AG04450 (cell line): ENCODE data around the gene KLF9. TPM values are rescaled to one million over a fixed set of nuclear protein-coding genes. Genes with fewer than 3 reads are reported as not detected.
A peak's percentile ranks its signal among the peaks of the same experiment; 100 is the strongest.

Source experiments
- CTCF ChIA-PET: fragments of 300-600, 350-600 bp; formaldehyde crosslinking; extraction: SDS; loops from one replicate; lab custom pipeline; 2022; ENCODE audit warnings: antibody characterized with exemption, inconsistent platforms; lab: Charles Lee
- POLR2A ChIA-PET: fragments of 350-600 bp; formaldehyde crosslinking; extraction: SDS; loops from one replicate; lab custom pipeline; 2021; ENCODE audit warnings: antibody characterized with exemption, inconsistent platforms; lab: Yijun Ruan, JAX
- DNase-seq: peaks from one replicate; pipeline ENCODE4 v3.0.0-alpha.2; 2011; ENCODE audit warnings: low read depth, low spot score
- H3K27ac ChIP-seq: one replicate; pipeline ENCODE4 v1.5.1; 2012; ENCODE audit warnings: low read depth, low read length, control low read depth
- H3K27me3 ChIP-seq: one replicate; pipeline ENCODE4 v1.6.0; 2012; ENCODE audit warnings: low read length; ENCODE audit not compliant: control insufficient read depth, insufficient read depth
- H3K4me3 ChIP-seq: 2 replicates; pipeline ENCODE4 v1.5.1; 2011; ENCODE audit warnings: mild to moderate bottlenecking, low read depth, low read length, control low read depth
- H3K9me3 ChIP-seq: 2 replicates; pipeline ENCODE4 v1.5.1; 2012; ENCODE audit warnings: low read length; ENCODE audit not compliant: control insufficient read depth, insufficient read depth
- polyA plus RNA-seq: library from polyadenylated mRNA; depleted of rRNA; stranded (reverse); fragments of >200 nt; gene quantifications from 2 replicates; pipeline ENCODE4 v1.2.3, GENCODE V29; 2011
- TF ChIP-seq, protein P1 (sequence below): IDR thresholded peaks from 2 replicates; pipeline ENCODE4 v1.5.1; 2011; ENCODE audit warnings: low read depth, low read length, control low read depth, inconsistent platforms

The KLF9 gene
- polyA plus RNA-seq, 1 experiment, result 14.9 TPM

DNA sequence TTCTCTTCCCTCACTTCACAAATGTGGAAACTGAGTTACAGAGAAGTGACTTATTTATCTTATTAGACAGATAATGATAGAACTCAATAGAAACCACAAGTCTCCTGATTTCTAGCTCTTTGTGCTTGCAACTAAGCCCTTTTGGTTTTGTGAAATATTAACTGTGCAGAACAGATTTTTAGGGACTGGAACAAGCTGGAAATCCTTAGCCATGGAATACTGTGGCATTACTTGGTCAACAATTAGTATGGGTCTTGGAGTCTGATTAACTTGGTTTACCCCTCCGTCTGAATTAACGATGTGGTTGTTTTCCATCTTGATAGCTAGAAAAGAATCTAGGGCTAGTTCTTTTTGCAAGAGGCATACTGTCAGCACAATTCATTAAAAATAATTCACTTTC, 584 bp upstream of the KLF9 start:
- no peak overlapping the region for H3K27ac ChIP-seq
- DNase-seq, result no peak
- H3K9me3 ChIP-seq, result no peaks in the 10 kb centered on the region; the same call in 1 of the 2 replicates
- H3K27me3 ChIP-seq, result no peaks in the 10 kb centered on the region
- ChIA-PET POLR2A (no interaction called here), CTCF (interaction anchor here (0.6 to 2.2 kb wide), 5 partner anchors 13 to 187 kb away, joined by 3 to 18 read pairs (median 4); no protein-coding TSS in a partner anchor)
- TF ChIP-seq, protein P1, sequence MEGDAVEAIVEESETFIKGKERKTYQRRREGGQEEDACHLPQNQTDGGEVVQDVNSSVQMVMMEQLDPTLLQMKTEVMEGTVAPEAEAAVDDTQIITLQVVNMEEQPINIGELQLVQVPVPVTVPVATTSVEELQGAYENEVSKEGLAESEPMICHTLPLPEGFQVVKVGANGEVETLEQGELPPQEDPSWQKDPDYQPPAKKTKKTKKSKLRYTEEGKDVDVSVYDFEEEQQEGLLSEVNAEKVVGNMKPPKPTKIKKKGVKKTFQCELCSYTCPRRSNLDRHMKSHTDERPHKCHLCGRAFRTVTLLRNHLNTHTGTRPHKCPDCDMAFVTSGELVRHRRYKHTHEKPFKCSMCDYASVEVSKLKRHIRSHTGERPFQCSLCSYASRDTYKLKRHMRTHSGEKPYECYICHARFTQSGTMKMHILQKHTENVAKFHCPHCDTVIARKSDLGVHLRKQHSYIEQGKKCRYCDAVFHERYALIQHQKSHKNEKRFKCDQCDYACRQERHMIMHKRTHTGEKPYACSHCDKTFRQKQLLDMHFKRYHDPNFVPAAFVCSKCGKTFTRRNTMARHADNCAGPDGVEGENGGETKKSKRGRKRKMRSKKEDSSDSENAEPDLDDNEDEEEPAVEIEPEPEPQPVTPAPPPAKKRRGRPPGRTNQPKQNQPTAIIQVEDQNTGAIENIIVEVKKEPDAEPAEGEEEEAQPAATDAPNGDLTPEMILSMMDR, result no peak
- H3K4me3 ChIP-seq, result peak overlapping the region; percentile 98

DNA sequence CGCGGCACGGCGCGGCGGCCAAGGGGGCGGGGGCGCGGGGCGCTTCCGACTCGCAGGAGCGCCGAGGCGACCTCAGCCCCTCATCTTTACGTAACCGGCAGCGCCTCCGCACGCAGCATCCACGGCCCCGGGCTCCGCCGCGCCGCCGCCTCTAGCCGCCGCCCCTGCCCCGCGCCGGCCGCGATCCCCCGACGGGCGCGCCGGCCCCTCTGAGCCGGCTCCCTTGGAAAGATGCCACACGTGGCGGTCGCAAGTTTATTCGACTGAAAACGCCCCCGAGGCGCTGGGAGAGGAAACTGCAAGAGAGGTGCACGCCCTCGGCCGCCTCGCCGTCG, 1.0 kb downstream of the KLF9 start:
- CTCF ChIA-PET, result no interaction called here
- H3K4me3 ChIP-seq, result peak overlapping the region; percentile 98
- H3K27ac ChIP-seq, result peak overlapping the region; percentile 100
- H3K27me3 ChIP-seq, result no peaks in the 10 kb centered on the region
- no peak for DNase-seq
- no peaks in the 10 kb centered on the region; the same call in 1 of the 2 replicates for H3K9me3 ChIP-seq
- POLR2A ChIA-PET, result no interaction called here
- TF ChIP-seq, protein P1, result no peak

DNA sequence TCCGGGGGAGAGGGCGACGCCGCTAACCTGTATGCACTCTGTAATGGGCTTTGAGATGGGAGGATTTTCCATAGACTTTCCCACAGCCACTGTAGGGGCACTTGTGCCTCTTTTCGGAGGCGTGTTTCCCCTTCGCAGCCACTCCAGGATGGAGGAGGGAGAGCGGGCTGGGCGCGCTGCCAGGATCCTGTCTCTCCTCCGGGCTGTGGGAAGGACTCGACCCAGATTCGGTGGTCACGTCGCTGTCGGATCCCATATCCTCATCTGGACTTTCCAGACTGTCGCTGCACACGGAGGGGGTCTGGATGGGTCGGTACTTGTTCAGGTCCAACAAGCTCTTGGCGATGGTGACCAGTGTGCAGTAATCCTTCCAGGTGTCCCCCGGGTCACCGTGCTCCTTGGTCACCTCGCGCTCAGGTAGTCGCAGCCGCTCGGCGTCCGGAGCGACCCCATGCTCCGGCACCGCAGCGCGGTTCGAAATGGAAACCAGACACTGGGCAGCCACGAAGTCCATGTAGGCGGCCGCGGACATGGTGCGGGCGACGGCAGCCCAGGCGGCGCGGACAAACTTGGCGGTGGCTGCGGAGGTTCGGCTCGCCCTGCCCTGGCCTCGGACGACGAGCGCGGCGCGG, 1.5 kb downstream of the KLF9 start:
- Histone ChIP-seq H3K27me3 (no peaks in the 10 kb centered on the region), H3K9me3 (no peaks in the 10 kb centered on the region; the same call in 1 of the 2 replicates), H3K4me3 (peak overlapping the region; percentile 98), H3K27ac (peak overlapping the region; percentile 98)
- DNase-seq, result no peak
- ChIA-PET POLR2A (no interaction called here), CTCF (interaction anchor here (1.2 kb wide), 1 partner anchor 189 kb away, joined by 5 read pairs; no protein-coding TSS in a partner anchor)
- TF ChIP-seq, protein P1, result no peak

DNA sequence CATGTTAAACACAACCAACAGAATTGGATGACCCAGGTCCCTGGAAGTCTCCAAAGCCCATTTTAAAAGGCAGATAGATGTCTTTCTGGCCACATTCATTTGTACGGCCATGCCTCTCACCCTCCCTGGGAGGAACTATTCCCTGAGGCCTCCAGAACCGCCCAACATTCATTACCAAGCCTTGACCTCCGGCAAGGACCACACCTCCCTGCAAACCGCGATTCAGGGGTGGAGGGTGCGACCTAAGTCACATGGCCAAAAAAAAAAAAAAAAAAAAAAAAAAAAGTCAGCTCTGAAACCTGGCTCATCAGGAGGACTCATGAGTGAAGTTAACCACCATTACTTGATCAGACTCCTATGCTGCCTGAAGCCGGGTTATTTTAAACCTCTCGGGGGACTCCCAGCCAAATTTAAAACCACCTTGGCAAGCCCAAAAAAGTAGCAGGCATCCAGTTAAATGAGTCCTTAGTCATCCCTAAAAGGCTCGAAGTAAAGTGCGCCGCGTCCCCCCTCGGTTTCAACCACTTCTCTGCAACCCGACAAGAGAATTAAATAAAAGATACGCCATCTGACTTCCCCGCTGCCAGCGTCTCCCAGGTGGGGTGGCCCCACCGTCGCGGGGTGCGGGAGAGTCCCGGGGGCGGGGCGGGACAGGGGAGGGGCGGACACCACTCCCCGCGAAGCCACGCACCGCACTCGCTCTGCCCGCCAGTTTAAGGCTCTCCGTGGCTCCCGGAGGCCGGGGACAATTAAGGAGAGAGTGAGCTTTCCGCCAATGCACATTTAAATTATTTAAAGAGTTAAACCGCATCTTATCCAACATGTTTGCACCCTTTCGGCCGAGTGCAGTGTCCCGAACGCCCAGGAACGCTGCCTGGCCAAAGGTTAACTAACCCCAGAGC, 2.3 kb downstream of the KLF9 start:
- POLR2A ChIA-PET, result interaction anchor here (0.6 to 0.7 kb wide), 2 partner anchors 18 to 190 kb away, joined by 4 to 5 read pairs; no protein-coding TSS in a partner anchor
- CTCF ChIA-PET, result interaction anchor here (0.6 to 1.2 kb wide), 2 partner anchors 25 to 190 kb away, joined by 4 to 5 read pairs; no protein-coding TSS in a partner anchor
- DNase-seq, result no peak
- Histone ChIP-seq H3K27ac (peak overlapping the region; percentile 98), H3K27me3 (no peaks in the 10 kb centered on the region), H3K9me3 (no peaks in the 10 kb centered on the region; the same call in 1 of the 2 replicates), H3K4me3 (peak overlapping the region; percentile 98)
- TF ChIP-seq, protein P1, result no peak
